Endothelial cell of umbilical vein (primary cell): ENCODE measurements around the gene CHCHD2. TPM values are rescaled to one million over a fixed set of nuclear protein-coding genes. Genes with fewer than 3 reads are reported as not detected.
"Not testable (repeated sequence)": the region's sequence is repeated elsewhere in the genome, so short reads cannot be mapped to it uniquely, and the experiment has no call there.

Experiments
- BruUV-seq: library from RNA; stranded (reverse); fragments of 400-500 nt; replicated peaks from 2 replicates; lab custom pipeline; 2021; lab: Mats Ljungman, UMichigan
- CTCF ChIA-PET: fragments of 300-600, 350-600 bp; sonication (Branson Sonifier 250); formaldehyde crosslinking; loops from one replicate; lab custom pipeline; 2021; ENCODE audit warnings: antibody characterized with exemption, inconsistent platforms; lab: Charles Lee
- POLR2A ChIA-PET: fragments of 300-600, 350-600 bp; sonication (Branson Sonifier 250); formaldehyde crosslinking; loops from one replicate; lab custom pipeline; 2021; ENCODE audit warnings: antibody characterized with exemption, inconsistent platforms; lab: Charles Lee
- DNase-seq: peaks from one replicate; pipeline ENCODE4 v3.0.0-alpha.2; 2011; ENCODE audit warnings: low read depth, low spot score
- FAIRE-seq: peaks from 2 replicates; lab custom pipeline; 2011; peaks lifted over from hg19 to GRCh38; lab: Jason Lieb, UNC
- H2AFZ ChIP-seq: 2 replicates; pipeline ENCODE4 v1.6.0; 2012; ENCODE audit warnings: low read depth, low read length, control low read depth, inconsistent platforms
- H3K27ac ChIP-seq: 2 replicates; pipeline ENCODE4 v1.5.1; 2011; ENCODE audit warnings: low read depth, mild to moderate bottlenecking, control low read depth, low read length, moderate library complexity; ENCODE audit not compliant: insufficient read depth
- H3K27me3 ChIP-seq, 2 experiments: 2 replicates each; pipeline versions ENCODE4 v1.6.0 to v1.6.1; 2011; ENCODE audit warnings: low read length in 2 of 2, mixed read lengths in 1 of 2; ENCODE audit not compliant: control insufficient read depth in 2 of 2, insufficient read depth in 2 of 2
- H3K36me3 ChIP-seq, 2 experiments: 2 replicates in 1 of 2; 3 replicates in 1 of 2; pipeline ENCODE4 v1.5.1; 2011; ENCODE audit warnings: low read length in 2 of 2, mild to moderate bottlenecking in 1 of 2, moderate library complexity in 1 of 2; ENCODE audit not compliant: control insufficient read depth in 2 of 2, insufficient read depth in 2 of 2; ENCODE audit errors: extremely low read depth in 1 of 2
- H3K4me1 ChIP-seq: 3 replicates; pipeline ENCODE4 v1.5.1; 2011; ENCODE audit warnings: mild to moderate bottlenecking, low read length; ENCODE audit not compliant: control insufficient read depth, insufficient read depth; ENCODE audit errors: extremely low read depth
- H3K4me2 ChIP-seq: 2 replicates; pipeline ENCODE4 v1.6.1; 2011; ENCODE audit warnings: low read length, control low read depth, mixed read lengths; ENCODE audit not compliant: insufficient read depth
- H3K4me3 ChIP-seq, 3 experiments: fragments of 200-600 bp in 1 of 3; sonication (generic), shearing (Covaris generic) in 1 of 3; replicated peaks in 1 of 3; 2 replicates each; pipeline ENCODE4 v1.5.1; 2011 to 2016; ENCODE audit warnings: control low read depth in 3 of 3, low read length in 3 of 3, mild to moderate bottlenecking in 2 of 3, inconsistent platforms in 1 of 3, low read depth in 1 of 3, moderate library complexity in 1 of 3; ENCODE audit not compliant: insufficient read depth in 1 of 3
- H3K79me2 ChIP-seq: 2 replicates; pipeline ENCODE4 v1.6.0; 2012; ENCODE audit warnings: low read length, inconsistent platforms; ENCODE audit not compliant: control insufficient read depth, insufficient read depth
- H3K9ac ChIP-seq: replicated peaks from 2 replicates; pipeline ENCODE3; 2011; ENCODE audit warnings: low read length, control low read depth; ENCODE audit not compliant: insufficient read depth; ENCODE audit errors: extremely low read depth
- H3K9me1 ChIP-seq: replicated peaks from 3 replicates; pipeline ENCODE4 v1.6.0; 2011; ENCODE audit warnings: mild to moderate bottlenecking, low read length; ENCODE audit not compliant: control insufficient read depth, insufficient read depth; ENCODE audit errors: extremely low read depth
- H3K9me3 ChIP-seq: replicated peaks from 2 replicates; pipeline ENCODE4 v1.5.1; 2012; ENCODE audit warnings: low read length, inconsistent platforms; ENCODE audit not compliant: control insufficient read depth, insufficient read depth
- H4K20me1 ChIP-seq: replicated peaks from 2 replicates; pipeline ENCODE3; 2011; ENCODE audit warnings: mild to moderate bottlenecking, low read length; ENCODE audit not compliant: control insufficient read depth, insufficient read depth; ENCODE audit errors: extremely low read depth
- GATA2 ChIP-seq: IDR thresholded peaks from 2 replicates; pipeline ENCODE4 v1.7.0; 2011; ENCODE audit warnings: low read depth, mild to moderate bottlenecking, moderate library complexity, mixed read lengths, low read length; ENCODE audit not compliant: insufficient read length, insufficient read depth
- JUN ChIP-seq: IDR thresholded peaks from 2 replicates; pipeline ENCODE4 v1.6.1; 2011; ENCODE audit warnings: borderline replicate concordance, low read depth; ENCODE audit not compliant: insufficient read length, insufficient read depth
- POLR2A ChIP-seq: IDR thresholded peaks from 2 replicates; pipeline ENCODE4 v1.6.1; 2012; ENCODE audit warnings: low read depth, mild to moderate bottlenecking, control low read depth, low read length
- dilution Hi-C: fragments of 300-500 bp; cut with MboI; formaldehyde crosslinking; loops from one replicate; pipeline ENCODE4 v1.15.0; 2019; ENCODE audit warnings: low sequenced_read_pairs; ENCODE audit not compliant: extremely low pct_ligation_motif_present
- intact Hi-C: fragments of 100-400 bp; cut with micrococcal nuclease; formaldehyde crosslinking; loops from one replicate; pipeline ENCODE4 v1.10.0; 2022
- polyA plus RNA-seq, 4 experiments: library from polyadenylated mRNA; depleted of rRNA in 3 of 4; stranded (reverse) in 3 of 4; unstranded in 1 of 4; fragments of >200 nt; gene quantifications; 2 replicates each; pipeline versions ENCODE4 v1.2.1 to v1.2.3, GENCODE V29; 2011 to 2012; ENCODE audit warnings: missing spikeins in 1 of 4
- total RNA-seq: library from RNA; stranded (reverse); gene quantifications from 2 replicates; pipeline ENCODE4 v1.2.3, GENCODE V29; 2021

The CHCHD2 gene
- total and polyA plus RNA-seq, 2 donors (not counting 3 experiments of a cell fraction or from before 2014, with no cell fraction given): 368 to 616 TPM

GRCh38 chr7:56081626-56082340, 24.5 kb downstream of the CHCHD2 start:
- no peaks in the 10 kb centered on the region for H3K9me1 ChIP-seq
- BruUV-seq: no TSS peak
- no peak overlapping the region for H3K4me3 ChIP-seq
- DNase-seq (no peak), FAIRE-seq (no peak)
- no peaks in the 10 kb centered on the region for H3K79me2 ChIP-seq
- no peaks in the 10 kb centered on the region for H3K9me3 ChIP-seq
- ChIA-PET CTCF (interaction anchor here (3.7 kb wide), 1 partner anchor 11 kb away, joined by 15 read pairs; the partner anchor contains the start of gene PHKG1), POLR2A (no interaction called here)
- H3K27me3 ChIP-seq: no peaks in the 10 kb centered on the region
- intact Hi-C loops (no loop called here), dilution Hi-C loops (no loop called here)
- H2AFZ ChIP-seq: no peak overlapping the region
- no peak overlapping the region for H3K4me2 ChIP-seq
- H3K9ac ChIP-seq: no peak overlapping the region
- H3K4me1 ChIP-seq: peaks cover 21% of the 10 kb centered on the region
- no peak overlapping the region for H3K27ac ChIP-seq
- no peaks in the 10 kb centered on the region for H4K20me1 ChIP-seq
- no peak for TF ChIP-seq POLR2A
- no peak for TF ChIP-seq GATA2
- no peak for TF ChIP-seq JUN
- peaks cover 0 to 2% of the 10 kb centered on the region in 2 experiments for H3K36me3 ChIP-seq

GRCh38 chr7:56080726-56081435, 25.4 kb downstream of the CHCHD2 start:
- ChIA-PET CTCF (interaction anchor here (0.7 to 3.1 kb wide), 5 partner anchors 8 to 531 kb away, joined by 3 to 49 read pairs (median 10); partner anchors contain the start of gene PHKG1), POLR2A (interaction anchor here (1.1 kb wide), 1 partner anchor 11 kb away, joined by 4 read pairs; no protein-coding TSS in a partner anchor)
- H3K9me1 ChIP-seq, dilution Hi-C loops, H3K4me2 ChIP-seq, H3K9me3 ChIP-seq, H3K36me3 ChIP-seq, DNase-seq, intact Hi-C loops, H3K4me3 ChIP-seq, BruUV-seq, H4K20me1 ChIP-seq, H2AFZ ChIP-seq, H3K79me2 ChIP-seq, H3K9ac ChIP-seq, FAIRE-seq, H3K27me3 ChIP-seq: not testable (repeated sequence)
- Histone ChIP-seq H3K27ac (peak overlapping the region; percentile 73), H3K4me1 (peaks cover 26% of the 10 kb centered on the region)
